H1 (cell line): ENCODE measurements around the gene PTGIS. TPM values are rescaled to one million over a fixed set of nuclear protein-coding genes. Genes with fewer than 3 reads are reported as not detected.

Experiments
- CTCF ChIA-PET: fragments of 300-600 bp; sonication (Branson Sonifier 250); formaldehyde crosslinking; loops from one replicate; lab custom pipeline; 2021; ENCODE audit not compliant: partially characterized antibody; lab: Charles Lee
- POLR2A ChIA-PET: fragments of 300-600 bp; sonication (Branson Sonifier 250); formaldehyde crosslinking; loops from one replicate; lab custom pipeline; 2021; ENCODE audit warnings: inconsistent platforms; ENCODE audit not compliant: partially characterized antibody; lab: Charles Lee
- DNase-seq, 2 experiments: peaks; one replicate each; pipeline versions ENCODE4 v3.0.0 to v3.0.0-alpha.2; 2010 to 2022; ENCODE audit warnings: low spot score in 2 of 2, low read depth in 1 of 2, mixed read lengths in 1 of 2
- FAIRE-seq: peaks from 2 replicates; lab custom pipeline; 2011; peaks lifted over from hg19 to GRCh38; lab: Jason Lieb, UNC
- H2AFZ ChIP-seq: 2 replicates; pipeline ENCODE4 v1.8.1; 2012; ENCODE audit warnings: low read length, inconsistent platforms
- H2AK5ac ChIP-seq: 2 replicates; pipeline ENCODE4 v1.6.1; 2013; ENCODE audit warnings: low read depth, low read length
- H2BK120ac ChIP-seq: replicated peaks from 2 replicates; pipeline ENCODE3; 2013; ENCODE audit warnings: low read depth, low read length, inconsistent platforms
- H2BK12ac ChIP-seq: 2 replicates; pipeline ENCODE4 v1.6.1; 2013; ENCODE audit warnings: low read depth, low read length
- H2BK15ac ChIP-seq: 2 replicates; pipeline ENCODE4 v1.6.1; 2013; ENCODE audit warnings: low read length
- H2BK20ac ChIP-seq: 2 replicates; pipeline ENCODE4 v1.6.1; 2013; ENCODE audit warnings: low read length
- H2BK5ac ChIP-seq: 2 replicates; pipeline ENCODE4 v1.6.1; 2013; ENCODE audit warnings: low read depth, low read length
- H3K14ac ChIP-seq: 2 replicates; pipeline ENCODE4 v1.6.1; 2013; ENCODE audit warnings: inconsistent platforms; ENCODE audit not compliant: insufficient read length
- H3K18ac ChIP-seq: 2 replicates; pipeline ENCODE4 v1.6.1; 2013; ENCODE audit warnings: low read length; ENCODE audit errors: extremely low read depth
- H3K23ac ChIP-seq: 2 replicates; pipeline ENCODE4 v1.6.1; 2013; ENCODE audit warnings: inconsistent platforms; ENCODE audit not compliant: insufficient read length
- H3K23me2 ChIP-seq: 2 replicates; pipeline ENCODE4 v1.6.1; 2013; ENCODE audit warnings: low read depth, low read length
- H3K27ac ChIP-seq: 2 replicates; pipeline ENCODE4 v1.6.1; 2011; ENCODE audit warnings: low read depth, low read length, inconsistent platforms
- H3K27me3 ChIP-seq, 4 experiments: replicated peaks in 1 of 4; 1 replicate in 1 of 4; 2 replicates in 3 of 4; pipeline versions ENCODE4 v1.6.1 to v1.8.1; 2011 to 2013; ENCODE audit warnings: low read length in 3 of 4, mild to moderate bottlenecking in 3 of 4, inconsistent platforms in 2 of 4, mixed read lengths in 2 of 4, moderate library complexity in 1 of 4; ENCODE audit not compliant: control insufficient read depth in 3 of 4, insufficient read depth in 3 of 4; ENCODE audit errors: extremely low read depth in 1 of 4
- H3K36me3 ChIP-seq, 4 experiments: 2 replicates each; pipeline versions ENCODE4 v1.6.1 to v1.8.1; 2011 to 2013; ENCODE audit warnings: mild to moderate bottlenecking in 4 of 4, low read length in 3 of 4, moderate library complexity in 2 of 4, control low read depth in 1 of 4, inconsistent platforms in 1 of 4; ENCODE audit not compliant: insufficient read depth in 4 of 4, control insufficient read depth in 2 of 4
- H3K4ac ChIP-seq: replicated peaks from 2 replicates; pipeline ENCODE3; 2013; ENCODE audit warnings: low read length, low read depth, mixed read lengths, inconsistent platforms; ENCODE audit not compliant: insufficient read length
- H3K4me1 ChIP-seq, 4 experiments: replicated peaks in 1 of 4; 1 replicate in 1 of 4; 2 replicates in 3 of 4; pipeline versions ENCODE4 v1.6.1 to v1.8.1; 2011 to 2013; ENCODE audit warnings: low read length in 3 of 4, inconsistent platforms in 2 of 4, mixed read lengths in 1 of 4; ENCODE audit not compliant: insufficient read depth in 4 of 4, control insufficient read depth in 3 of 4
- H3K4me2 ChIP-seq, 2 experiments: 2 replicates each; pipeline versions ENCODE4 v1.6.1 to v1.8.1; 2011 to 2013; ENCODE audit warnings: low read depth in 2 of 2, low read length in 2 of 2, control low read depth in 1 of 2, inconsistent platforms in 1 of 2, mild to moderate bottlenecking in 1 of 2; ENCODE audit not compliant: insufficient read depth in 1 of 2
- H3K4me3 ChIP-seq, 4 experiments: fragments of 200-600, 300-600 bp in 1 of 4; sonication (generic), shearing (Covaris generic), sonication (Bioruptor Twin) in 1 of 4; 2 replicates each; pipeline versions ENCODE4 v1.5.1 to v1.8.1; 2011 to 2016; ENCODE audit warnings: low read length in 4 of 4, low read depth in 3 of 4, control low read depth in 2 of 4, inconsistent platforms in 2 of 4, mild to moderate bottlenecking in 2 of 4, mixed read lengths in 1 of 4, moderate library complexity in 1 of 4; ENCODE audit not compliant: insufficient read depth in 2 of 4; ENCODE audit errors: extremely low read depth in 1 of 4
- H3K56ac ChIP-seq: replicated peaks from 2 replicates; pipeline ENCODE3; 2013; ENCODE audit warnings: low read depth, mild to moderate bottlenecking, mixed read lengths, low read length, inconsistent platforms; ENCODE audit not compliant: insufficient read length
- H3K79me1 ChIP-seq: 2 replicates; pipeline ENCODE4 v1.6.1; 2013; ENCODE audit warnings: low read depth, low read length, control low read depth
- H3K79me2 ChIP-seq, 2 experiments: 2 replicates each; pipeline versions ENCODE4 v1.6.1 to v1.8.1; 2012 to 2013; ENCODE audit warnings: low read length in 2 of 2, mild to moderate bottlenecking in 2 of 2, inconsistent platforms in 1 of 2; ENCODE audit not compliant: insufficient read depth in 2 of 2, control insufficient read depth in 1 of 2
- H3K9ac ChIP-seq, 4 experiments: replicated peaks in 1 of 4; 1 replicate in 1 of 4; 2 replicates in 3 of 4; pipeline versions ENCODE4 v1.6.1 to v1.8.1; 2011 to 2013; ENCODE audit warnings: low read depth in 3 of 4, low read length in 3 of 4, control low read depth in 2 of 4, mild to moderate bottlenecking in 2 of 4, moderate library complexity in 2 of 4, inconsistent platforms in 1 of 4; ENCODE audit errors: extremely low read depth in 1 of 4
- H3K9me3 ChIP-seq, 2 experiments: 2 replicates each; pipeline versions ENCODE4 v1.6.1 to v1.8.1; 2012 to 2013; ENCODE audit warnings: mild to moderate bottlenecking in 2 of 2, moderate library complexity in 2 of 2, control low read depth in 1 of 2, inconsistent platforms in 1 of 2, low read depth in 1 of 2, low read length in 1 of 2, mixed read lengths in 1 of 2; ENCODE audit not compliant: insufficient read depth in 2 of 2
- H4K20me1 ChIP-seq, 2 experiments: replicated peaks in 1 of 2; 2 replicates each; pipeline versions ENCODE3 to v1.8.1; 2011 to 2013; ENCODE audit warnings: inconsistent platforms in 2 of 2, low read length in 2 of 2, mild to moderate bottlenecking in 1 of 2; ENCODE audit not compliant: insufficient read depth in 2 of 2, control insufficient read depth in 1 of 2
- H4K5ac ChIP-seq: 2 replicates; pipeline ENCODE4 v1.6.1; 2013; ENCODE audit warnings: low read length, low read depth, mixed read lengths, inconsistent platforms; ENCODE audit not compliant: insufficient read length
- H4K8ac ChIP-seq: 2 replicates; pipeline ENCODE4 v1.8.0; 2013; ENCODE audit warnings: mild to moderate bottlenecking, moderate library complexity, low read length, inconsistent platforms; ENCODE audit not compliant: insufficient read depth; ENCODE audit errors: extremely low read depth
- H4K91ac ChIP-seq: replicated peaks from 2 replicates; pipeline ENCODE3; 2013; ENCODE audit warnings: low read length, mixed read lengths, inconsistent platforms; ENCODE audit not compliant: insufficient read length
- TBP ChIP-seq: IDR thresholded peaks from 2 replicates; pipeline ENCODE4 v1.6.1; 2011; ENCODE audit warnings: low read depth, low read length, improper control_type of control experiment
- TEAD4 ChIP-seq: IDR thresholded peaks from 2 replicates; pipeline ENCODE4 v1.6.1; 2012; ENCODE audit warnings: low read depth, low read length, inconsistent platforms, mixed read lengths
- WGBS, 2 experiments: shearing (Covaris generic) in 1 of 2; methylation state at CpG; one replicate each; pipeline versions ENCODE4 v1.1.6 to v1.1.7; 2013 to 2015; ENCODE audit warnings: low lambda C conversion rate in 2 of 2, mixed read lengths in 2 of 2, inconsistent platforms in 1 of 2, low coverage in 1 of 2, missing lambda C conversion rate in 1 of 2; ENCODE audit not compliant: insufficient replicate concordance in 2 of 2, insufficient coverage in 1 of 2, insufficient read length in 1 of 2; ENCODE audit errors: extremely low coverage in 1 of 2, missing lambda C conversion rate in 1 of 2; 5-methylcytosine and 5-hydroxymethylcytosine counted together
- polyA plus RNA-seq, 7 experiments: library from polyadenylated mRNA; depleted of rRNA in 3 of 7; stranded (reverse) in 5 of 7; unstranded in 2 of 7; fragments of >200 nt in 5 of 7; fragments of 200-250 nt in 2 of 7; gene quantifications; 1 replicate in 5 of 7; 2 replicates in 1 of 7; 4 replicates in 1 of 7; pipeline versions ENCODE4 v1.2.1 to v1.2.3, GENCODE V29; 2011 to 2013; ENCODE audit warnings: missing spikeins in 2 of 7, mixed read lengths in 2 of 7
- total RNA-seq: library from RNA; stranded (reverse); fragmentation: NEBNext Ultra II Directional; extraction: Animal tissue kit (Norgen Biotek cat#: 25700); gene quantifications from 2 replicates; pipeline ENCODE4 v1.2.1, GENCODE V29; 2021
- TF ChIP-seq, protein P1 (sequence below): IDR thresholded peaks from 2 replicates; pipeline ENCODE4 v1.6.1; 2012; ENCODE audit warnings: low read length, inconsistent platforms

PTGIS gene
- total and polyA plus RNA-seq, 2 of the 8 experiments (the other 6 are each of a cell fraction or from before 2014, with no cell fraction given), result 29.9 to 35.5 TPM

GRCh38 chr20:49462626-49463025 is 105.3 kb downstream of the PTGIS start:
- Histone ChIP-seq H4K5ac (no peak overlapping the region), H3K56ac (no peak overlapping the region), H3K27ac (no peak overlapping the region), H2BK12ac (no peak overlapping the region), H2AK5ac (no peak overlapping the region), H3K79me2 (no peaks in the 10 kb centered on the region), H3K23ac (no peak overlapping the region), H3K23me2 (no peaks in the 10 kb centered on the region), H3K4me3 (no peak overlapping the region), H4K91ac (no peak overlapping the region), H3K4me2 (no peak overlapping the region), H2BK15ac (no peak overlapping the region), H2AFZ (no peak overlapping the region), H3K4ac (no peak overlapping the region), H2BK120ac (no peak overlapping the region), H3K36me3 (no peaks in the 10 kb centered on the region), H3K18ac (no peak overlapping the region), H4K8ac (no peak overlapping the region), H3K9ac (no peak overlapping the region), H3K4me1 (peaks cover 0 to 2% (median 0%) of the 10 kb centered on the region in 4 experiments; a peak in 1 of 7 replicates), H3K79me1 (no peaks in the 10 kb centered on the region; the same call in 1 of the 2 replicates), H2BK20ac (no peak overlapping the region), H3K9me3 (no peaks in the 10 kb centered on the region), H3K27me3 (no peaks in the 10 kb centered on the region), H2BK5ac (no peak overlapping the region), H3K14ac (no peak overlapping the region), H4K20me1 (no peaks in the 10 kb centered on the region)
- POLR2A ChIA-PET, result interaction anchor here (1.4 kb wide), 2 partner anchors 10 to 15 kb away, joined by 4 to 6 read pairs; no protein-coding TSS in a partner anchor
- CTCF ChIA-PET, result interaction anchor here (0.7 to 4.7 kb wide), 8 partner anchors 13 to 128 kb away, joined by 3 to 18 read pairs (median 3); no protein-coding TSS in a partner anchor
- DNase-seq, result no peak
- WGBS, 2 experiments, result 86% methylated on average over 6 of the region's 6 CpGs; no CpG with 5 or more reads in 1 of the 2 experiments
- FAIRE-seq, result no peak
- TF ChIP-seq, protein P1, sequence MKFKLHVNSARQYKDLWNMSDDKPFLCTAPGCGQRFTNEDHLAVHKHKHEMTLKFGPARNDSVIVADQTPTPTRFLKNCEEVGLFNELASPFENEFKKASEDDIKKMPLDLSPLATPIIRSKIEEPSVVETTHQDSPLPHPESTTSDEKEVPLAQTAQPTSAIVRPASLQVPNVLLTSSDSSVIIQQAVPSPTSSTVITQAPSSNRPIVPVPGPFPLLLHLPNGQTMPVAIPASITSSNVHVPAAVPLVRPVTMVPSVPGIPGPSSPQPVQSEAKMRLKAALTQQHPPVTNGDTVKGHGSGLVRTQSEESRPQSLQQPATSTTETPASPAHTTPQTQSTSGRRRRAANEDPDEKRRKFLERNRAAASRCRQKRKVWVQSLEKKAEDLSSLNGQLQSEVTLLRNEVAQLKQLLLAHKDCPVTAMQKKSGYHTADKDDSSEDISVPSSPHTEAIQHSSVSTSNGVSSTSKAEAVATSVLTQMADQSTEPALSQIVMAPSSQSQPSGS, result no peak
- TF ChIP-seq TBP, result no peak
- TF ChIP-seq TEAD4, result no peak
